Stimulated activated CD4-positive, alpha-beta T cell treated with anti-CD3 and anti-CD28 coated beads, Interleukin-4, amount 100 ng/mL, for 24 hours (primary cell): ENCODE data around the gene DEPDC5.

ENCODE experiments used
- DNase-seq: peaks from one replicate; pipeline ENCODE4 v3.0.0-alpha.2; 2020

The DEPDC5 gene

GRCh38 chr22:31896472-31896871 lies 142.7 kb downstream of the DEPDC5 start:
- no peak for DNase-seq

GRCh38 chr22:31897842-31898805 lies 144.3 kb downstream of the DEPDC5 start:
- no peak for DNase-seq

GRCh38 chr22:31898926-31899325 lies 145.1 kb downstream of the DEPDC5 start:
- no peak for DNase-seq

GRCh38 chr22:31899669-31900068 lies 145.8 kb downstream of the DEPDC5 start:
- no peak for DNase-seq

GRCh38 chr22:31901388-31902137 lies 147.7 kb downstream of the DEPDC5 start:
- no peak for DNase-seq

GRCh38 chr22:31904651-31905050 lies 150.8 kb downstream of the DEPDC5 start:
- no peak for DNase-seq

GRCh38 chr22:31905356-31905755 lies 151.5 kb downstream of the DEPDC5 start:
- no peak for DNase-seq

GRCh38 chr22:31906086-31906485 lies 152.3 kb downstream of the DEPDC5 start:
- no peak for DNase-seq

- DNase-seq: no peak
These were observed 152.8 kb downstream of the DEPDC5 start for GRCh38 chr22:31906569-31906968.

GRCh38 chr22:31909977-31910376 lies 156.2 kb downstream of the DEPDC5 start:
- no peak for DNase-seq

- no peak for DNase-seq
These were observed 158.0 kb downstream of the DEPDC5 start for GRCh38 chr22:31911565-31912406.

- no peak for DNase-seq
These were observed 158.6 kb downstream of the DEPDC5 start for GRCh38 chr22:31912407-31912743.

GRCh38 chr22:31915586-31915985 lies 161.8 kb downstream of the DEPDC5 start:
- no peak for DNase-seq

GRCh38 chr22:31917227-31917921 lies 163.6 kb downstream of the DEPDC5 start:
- DNase-seq: no peak

- DNase-seq: no peak
These were observed 165.9 kb downstream of the DEPDC5 start for GRCh38 chr22:31919730-31920129.

GRCh38 chr22:31920306-31920705 lies 166.5 kb downstream of the DEPDC5 start:
- DNase-seq: no peak

GRCh38 chr22:31921106-31921505 lies 167.3 kb downstream of the DEPDC5 start:
- no peak for DNase-seq

GRCh38 chr22:31922534-31922933 lies 168.7 kb downstream of the DEPDC5 start:
- DNase-seq: no peak

- no peak for DNase-seq
These were observed 169.3 kb downstream of the DEPDC5 start for GRCh38 chr22:31923136-31923535.

- no peak for DNase-seq
These were observed 169.9 kb downstream of the DEPDC5 start for GRCh38 chr22:31923747-31924146.

GRCh38 chr22:31925056-31925455 lies 171.2 kb downstream of the DEPDC5 start:
- DNase-seq: no peak

GRCh38 chr22:31926024-31926423 lies 172.2 kb downstream of the DEPDC5 start:
- DNase-seq: no peak

GRCh38 chr22:31926969-31927368 lies 173.2 kb downstream of the DEPDC5 start:
- DNase-seq: no peak
